Measurements from ENCODE around the gene TAS2R46.
"Not testable (repeated sequence)": the region's sequence is repeated elsewhere in the genome, so short reads cannot be mapped to it uniquely, and the experiment has no call there.

TAS2R46 gene

GRCh38 chr12:11059041-11059440 is 3.1 kb downstream of the TAS2R46 start:
- TF ChIP-seq CTCF (conservative IDR thresholded peaks at IDR 0.05; ENCODE audit: low read depth, low read length) = no peak
- no peaks in the 10 kb centered on the region for H3K36me3 ChIP-seq (ENCODE audit: insufficient read depth)

GRCh38 chr12:11055306-11055705 is 6.8 kb downstream of the TAS2R46 start:
- no peak for TF ChIP-seq CTCF (conservative IDR thresholded peaks at IDR 0.05; ENCODE audit: low read depth, low read length)
- no peaks in the 10 kb centered on the region for H4K20me1 ChIP-seq (ENCODE audit: insufficient read depth)
- H3K36me3 ChIP-seq (ENCODE audit: insufficient read depth) = no peaks in the 10 kb centered on the region
- H3K9ac ChIP-seq = no peak overlapping the region
- no peak overlapping the region for H2AFZ ChIP-seq (ENCODE audit: low read depth)
- no peaks in the 10 kb centered on the region for H3K79me2 ChIP-seq (ENCODE audit: insufficient read depth, low read depth)
- no peak overlapping the region for H3K4me3 ChIP-seq (IDR thresholded peaks at IDR 0.05; ENCODE audit: insufficient read depth, low read depth, low read length)
- H3K27ac ChIP-seq = no peak overlapping the region
- H3K4me1 ChIP-seq (ENCODE audit: low read depth, poor library complexity, severe bottlenecking) = no peaks in the 10 kb centered on the region
- H3K4me2 ChIP-seq = no peak overlapping the region
- no peaks in the 10 kb centered on the region for H3K27me3 ChIP-seq (ENCODE audit: insufficient read depth, low read depth)

More at GRCh38 chr12:11059041-11059440, 3.1 kb downstream of the TAS2R46 start:
- Histone ChIP-seq H3K79me2 (ENCODE audit: insufficient read depth, low read depth) (no peaks in the 10 kb centered on the region), H3K4me2 (no peak overlapping the region), H3K4me3 (IDR thresholded peaks at IDR 0.05; ENCODE audit: insufficient read depth, low read depth, low read length) (no peak overlapping the region), H3K9ac (no peak overlapping the region), H2AFZ (ENCODE audit: low read depth) (no peak overlapping the region), H4K20me1 (ENCODE audit: insufficient read depth) (no peaks in the 10 kb centered on the region), H3K27me3 (ENCODE audit: insufficient read depth, low read depth) (no peaks in the 10 kb centered on the region), H3K27ac (no peak overlapping the region), H3K4me1 (ENCODE audit: low read depth, poor library complexity, severe bottlenecking) (no peaks in the 10 kb centered on the region)

GRCh38 chr12:11049806-11050531 is 12.1 kb downstream of the TAS2R46 start:
- H3K4me2 ChIP-seq; H3K4me3 ChIP-seq (IDR thresholded peaks at IDR 0.05; ENCODE audit: insufficient read depth, low read depth, low read length); H3K27me3 ChIP-seq (ENCODE audit: insufficient read depth, low read depth); H3K36me3 ChIP-seq (ENCODE audit: insufficient read depth); H3K9ac ChIP-seq; H2AFZ ChIP-seq (ENCODE audit: low read depth); H3K79me2 ChIP-seq (ENCODE audit: insufficient read depth, low read depth); H3K27ac ChIP-seq; H4K20me1 ChIP-seq (ENCODE audit: insufficient read depth); H3K4me1 ChIP-seq (ENCODE audit: low read depth, poor library complexity, severe bottlenecking): not testable (repeated sequence)

GRCh38 chr12:11041366-11041765 is 20.7 kb downstream of the TAS2R46 start:
- H3K36me3 ChIP-seq (ENCODE audit: insufficient read depth) = not testable (repeated sequence)

GRCh38 chr12:11040162-11040561 is 21.9 kb downstream of the TAS2R46 start:
- Histone ChIP-seq H4K20me1 (ENCODE audit: insufficient read depth) (no peaks in the 10 kb centered on the region), H3K4me2 (no peak overlapping the region), H3K36me3 (ENCODE audit: insufficient read depth) (no peaks in the 10 kb centered on the region), H3K4me1 (ENCODE audit: low read depth, poor library complexity, severe bottlenecking) (no peaks in the 10 kb centered on the region), H3K27ac (no peak overlapping the region), H3K9ac (no peak overlapping the region), H2AFZ (ENCODE audit: low read depth) (no peak overlapping the region), H3K27me3 (ENCODE audit: insufficient read depth, low read depth) (no peaks in the 10 kb centered on the region), H3K79me2 (ENCODE audit: insufficient read depth, low read depth) (no peaks in the 10 kb centered on the region), H3K4me3 (IDR thresholded peaks at IDR 0.05; ENCODE audit: insufficient read depth, low read depth, low read length) (no peak overlapping the region)
- TF ChIP-seq CTCF (conservative IDR thresholded peaks at IDR 0.05; ENCODE audit: low read depth, low read length) = no peak

More at GRCh38 chr12:11041366-11041765, 20.7 kb downstream of the TAS2R46 start:
- H4K20me1 ChIP-seq (ENCODE audit: insufficient read depth); H3K4me1 ChIP-seq (ENCODE audit: low read depth, poor library complexity, severe bottlenecking); H3K4me3 ChIP-seq (IDR thresholded peaks at IDR 0.05; ENCODE audit: insufficient read depth, low read depth, low read length); H2AFZ ChIP-seq (ENCODE audit: low read depth); H3K27me3 ChIP-seq (ENCODE audit: insufficient read depth, low read depth); H3K9ac ChIP-seq; H3K79me2 ChIP-seq (ENCODE audit: insufficient read depth, low read depth); H3K27ac ChIP-seq; H3K4me2 ChIP-seq: not testable (repeated sequence)
